ENCODE data around the gene PTPRD. TPM values are rescaled to one million over a fixed set of nuclear protein-coding genes. Genes with fewer than 3 reads are reported as not detected.
A peak's percentile ranks its signal among the peaks of the same experiment; 100 is the strongest.

The PTPRD gene
- total and polyA plus RNA-seq, 2 of the 4 experiments (the other 2 are of a cell fraction), result 0.07 to 0.18 TPM

- Histone ChIP-seq H3K9ac (ENCODE audit: low read depth, low read length) (no peak overlapping the region), H2BK5ac (ENCODE audit: low read depth, low read length, poor library complexity, severe bottlenecking) (peak overlapping the region; percentile 21), H2BK120ac (ENCODE audit: low read depth, low read length) (no peak overlapping the region), H3K4me3 (ENCODE audit: insufficient read depth, low read depth, low read length) (no peak overlapping the region), H3K36me3 (ENCODE audit: control insufficient read depth, insufficient read depth, low read length) (no peaks in the 10 kb centered on the region), H3K4ac (ENCODE audit: low read depth, low read length) (no peak overlapping the region), H2BK15ac (ENCODE audit: low read depth, low read length) (no peak overlapping the region), H2AK5ac (ENCODE audit: low read depth, low read length) (no peak overlapping the region), H2AK9ac (replicated peaks; ENCODE audit: low read depth, low read length, poor library complexity) (no peak overlapping the region), H3K56ac (ENCODE audit: extremely low read depth, insufficient read depth, low read length) (no peak overlapping the region), H2BK20ac (ENCODE audit: low read depth, low read length) (no peak overlapping the region), H4K8ac (ENCODE audit: low read depth in 2 of 2, low read length in 2 of 2) (no peak overlapping the region), H2AFZ (replicated peaks; ENCODE audit: low read length, poor library complexity) (no peak overlapping the region), H4K91ac (ENCODE audit: insufficient read depth, low read depth, low read length) (no peak overlapping the region), H3K9me3 (ENCODE audit: control insufficient read depth, insufficient read depth, low read length) (no peaks in the 10 kb centered on the region; the same call in 1 of the 2 replicates), H4K5ac (ENCODE audit: low read depth, low read length) (no peak overlapping the region), H4K20me1 (ENCODE audit: insufficient read depth, low read length) (no peaks in the 10 kb centered on the region), H3K9me1 (ENCODE audit: insufficient read depth, low read length) (no peaks in the 10 kb centered on the region), H3K18ac (ENCODE audit: low read depth, low read length) (no peak overlapping the region), H3K79me1 (ENCODE audit: low read depth in 1 of 2, low read length in 2 of 2) (no peaks in the 10 kb centered on the region), H3K23ac (ENCODE audit: low read depth, low read length) (no peak overlapping the region), H3K4me1 (ENCODE audit: control insufficient read depth, insufficient read depth, low read length) (no peaks in the 10 kb centered on the region), H3K4me2 (ENCODE audit: low read depth, low read length) (no peak overlapping the region), H3K27me3 (ENCODE audit: control insufficient read depth, insufficient read depth, low read length) (no peaks in the 10 kb centered on the region), H3K14ac (replicated peaks; ENCODE audit: low read depth, low read length) (no peak overlapping the region), H3K27ac (ENCODE audit: insufficient read depth, low read length) (peak overlapping the region; percentile 29; the same call in 1 of the 2 replicates)
- in situ Hi-C loops (cut with MboI; ENCODE audit: low sequenced_read_pairs) (no loop called here), dilution Hi-C loops (cut with HindIII; ENCODE audit: low sequenced_read_pairs, unreplicated experiment) (no loop called here), intact Hi-C loops (cut with micrococcal nuclease) (no loop called here)
- no TSS peak for BruUV-seq (replicated peaks)
- peak; percentile 20; the same call in 1 of the 2 replicates for TF ChIP-seq FOS (IDR thresholded peaks at IDR 0.05; ENCODE audit: low read depth, low read length)
- TF ChIP-seq POLR2A (IDR thresholded peaks at IDR 0.05; ENCODE audit: low read depth, low read length), result no peak
- no peak for TF ChIP-seq MAZ (IDR thresholded peaks at IDR 0.05; ENCODE audit: borderline replicate concordance, low read depth, low read length)
- ChIA-PET CTCF (no interaction called here), POLR2A (ENCODE audit: unreplicated experiment) (no interaction called here)
- ATAC-seq (ENCODE audit: low read depth), result peak; percentile 88
- WGBS, 2 experiments (ENCODE audit: extremely low coverage in 2 of 2, insufficient read length in 1 of 2), result no CpG with 5 or more reads among the region's 2 CpGs
- DNase-seq, result peak; percentile 70
Observed at GRCh38 chr9:10130061-10130675, 482.6 kb downstream of the PTPRD start.
